ENCODE results near the gene CDPF1.

DNA sequence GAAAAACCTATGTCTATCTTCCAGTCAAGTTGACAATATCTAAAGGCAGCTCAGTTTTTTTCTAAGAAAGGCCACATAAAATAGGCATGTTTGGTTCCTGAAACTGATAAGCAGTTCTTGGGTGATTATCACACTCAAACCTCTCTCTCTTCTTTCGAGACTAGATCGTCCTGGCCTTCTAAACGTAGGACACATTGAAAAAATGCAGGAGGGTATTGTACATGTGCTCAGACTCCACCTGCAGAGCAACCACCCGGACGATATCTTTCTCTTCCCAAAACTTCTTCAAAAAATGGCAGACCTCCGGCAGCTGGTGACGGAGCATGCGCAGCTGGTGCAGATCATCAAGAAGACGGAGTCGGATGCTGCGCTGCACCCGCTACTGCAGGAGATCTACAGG lies 15.1 kb downstream of the CDPF1 start:
- TF ChIP-seq EZH2 (IDR thresholded peaks at IDR 0.05; ENCODE audit: borderline replicate concordance, low read depth, low read length, severe bottlenecking): no peak
- TF ChIP-seq, protein P1, sequence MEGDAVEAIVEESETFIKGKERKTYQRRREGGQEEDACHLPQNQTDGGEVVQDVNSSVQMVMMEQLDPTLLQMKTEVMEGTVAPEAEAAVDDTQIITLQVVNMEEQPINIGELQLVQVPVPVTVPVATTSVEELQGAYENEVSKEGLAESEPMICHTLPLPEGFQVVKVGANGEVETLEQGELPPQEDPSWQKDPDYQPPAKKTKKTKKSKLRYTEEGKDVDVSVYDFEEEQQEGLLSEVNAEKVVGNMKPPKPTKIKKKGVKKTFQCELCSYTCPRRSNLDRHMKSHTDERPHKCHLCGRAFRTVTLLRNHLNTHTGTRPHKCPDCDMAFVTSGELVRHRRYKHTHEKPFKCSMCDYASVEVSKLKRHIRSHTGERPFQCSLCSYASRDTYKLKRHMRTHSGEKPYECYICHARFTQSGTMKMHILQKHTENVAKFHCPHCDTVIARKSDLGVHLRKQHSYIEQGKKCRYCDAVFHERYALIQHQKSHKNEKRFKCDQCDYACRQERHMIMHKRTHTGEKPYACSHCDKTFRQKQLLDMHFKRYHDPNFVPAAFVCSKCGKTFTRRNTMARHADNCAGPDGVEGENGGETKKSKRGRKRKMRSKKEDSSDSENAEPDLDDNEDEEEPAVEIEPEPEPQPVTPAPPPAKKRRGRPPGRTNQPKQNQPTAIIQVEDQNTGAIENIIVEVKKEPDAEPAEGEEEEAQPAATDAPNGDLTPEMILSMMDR (IDR thresholded peaks at IDR 0.05; ENCODE audit: extremely low read depth in 1 of 2, insufficient read depth in 1 of 2, low read depth in 1 of 2, low read length in 2 of 2): no peak
- TF ChIP-seq POLR2AphosphoS5 (IDR thresholded peaks at IDR 0.05; ENCODE audit: insufficient read depth, low read depth, low read length): no peak
- TF ChIP-seq MYC (IDR thresholded peaks at IDR 0.05; ENCODE audit: low read depth, low read length): no peak
- TF ChIP-seq POLR2A (IDR thresholded peaks at IDR 0.05; ENCODE audit: low read depth, low read length): no peak
- TF ChIP-seq, protein P2, sequence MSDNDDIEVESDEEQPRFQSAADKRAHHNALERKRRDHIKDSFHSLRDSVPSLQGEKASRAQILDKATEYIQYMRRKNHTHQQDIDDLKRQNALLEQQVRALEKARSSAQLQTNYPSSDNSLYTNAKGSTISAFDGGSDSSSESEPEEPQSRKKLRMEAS (IDR thresholded peaks at IDR 0.05; ENCODE audit: insufficient read depth, insufficient read length): no peak
- no peak for TF ChIP-seq JUN (IDR thresholded peaks at IDR 0.05; ENCODE audit: borderline replicate concordance, insufficient read depth, insufficient read length, low read depth)

Data from endothelial cell of umbilical vein (primary cell).